HG03520 (cell line): Measurements from ENCODE around the gene DLK1.

Experiments used
- ATAC-seq: cut with Tn5 transposase; IDR thresholded peaks from one replicate; pipeline ENCODE4 v1.9.1; 2021; ENCODE audit warnings: mild to moderate bottlenecking, moderate library complexity; ENCODE audit not compliant: unreplicated experiment

DLK1 gene

GRCh38 chr14:100732766-100733100 is 6.0 kb downstream of the DLK1 start:
- ATAC-seq = no peak

DNA sequence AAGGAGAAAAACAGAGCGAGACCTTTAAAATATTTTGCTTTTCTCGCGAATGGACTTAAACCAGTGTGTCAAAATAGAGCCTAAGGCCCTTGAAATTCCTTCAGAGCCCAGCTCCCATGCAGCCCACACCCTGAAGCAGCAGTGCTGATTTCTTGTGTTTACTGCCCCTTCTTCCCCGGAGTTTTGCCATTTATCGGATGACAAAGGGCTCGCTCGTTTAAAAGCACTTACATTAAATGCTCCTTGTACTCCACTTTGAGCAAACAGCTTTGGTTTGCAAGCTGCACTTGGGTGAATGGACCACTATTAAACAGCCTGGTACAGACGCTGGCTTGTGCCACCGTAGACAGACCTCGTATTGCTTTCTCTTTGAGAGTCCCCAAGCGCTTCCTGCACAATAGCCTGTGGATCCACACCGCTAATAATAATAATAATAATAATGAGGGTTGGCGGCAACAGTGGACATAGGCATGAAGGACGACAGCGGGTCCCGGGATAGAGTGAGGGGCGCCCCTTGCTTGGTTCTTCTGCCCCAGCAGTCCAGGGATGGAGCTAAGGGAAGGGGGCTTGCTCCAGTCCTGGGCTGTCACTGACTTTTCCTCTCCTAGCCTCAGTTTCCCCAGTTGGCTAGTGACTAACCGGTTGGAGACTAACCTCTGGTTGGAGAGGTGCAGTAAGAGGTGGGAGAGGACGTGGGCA is 6.6 kb downstream of the DLK1 start:
- ATAC-seq = no peak

GRCh38 chr14:100734031-100734990 is 7.6 kb downstream of the DLK1 start:
- no peak for ATAC-seq

GRCh38 chr14:100735271-100735670 is 8.6 kb downstream of the DLK1 start:
- no peak for ATAC-seq

- no peak for ATAC-seq
Observed at GRCh38 chr14:100736269-100737180, 9.8 kb downstream of the DLK1 start.

- no peak for ATAC-seq
Observed at GRCh38 chr14:100737526-100737925, 10.8 kb downstream of the DLK1 start.

GRCh38 chr14:100738269-100738691 is 11.6 kb downstream of the DLK1 start:
- no peak for ATAC-seq

DNA sequence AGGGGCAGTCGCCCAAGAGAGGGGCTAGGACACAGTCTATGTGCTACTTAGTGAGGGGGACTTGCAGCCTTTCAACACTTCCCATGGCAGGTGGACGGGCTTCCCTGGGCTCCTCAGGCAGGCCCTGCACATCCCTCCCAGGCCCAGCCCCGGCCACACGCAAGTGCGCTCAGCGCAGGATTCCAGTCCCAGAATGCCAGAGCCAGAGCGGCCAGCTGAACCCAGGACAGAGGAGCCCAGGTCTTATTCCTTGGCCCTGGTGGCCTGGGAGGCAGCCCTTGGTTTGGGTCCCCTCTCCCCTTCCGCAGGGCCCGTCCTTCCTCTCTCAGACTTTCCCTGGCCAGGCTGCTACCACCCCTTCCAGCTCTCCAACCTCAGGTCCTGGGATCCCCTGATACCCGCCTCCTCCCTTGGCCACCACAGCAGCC is 12.0 kb downstream of the DLK1 start:
- ATAC-seq = no peak

DNA sequence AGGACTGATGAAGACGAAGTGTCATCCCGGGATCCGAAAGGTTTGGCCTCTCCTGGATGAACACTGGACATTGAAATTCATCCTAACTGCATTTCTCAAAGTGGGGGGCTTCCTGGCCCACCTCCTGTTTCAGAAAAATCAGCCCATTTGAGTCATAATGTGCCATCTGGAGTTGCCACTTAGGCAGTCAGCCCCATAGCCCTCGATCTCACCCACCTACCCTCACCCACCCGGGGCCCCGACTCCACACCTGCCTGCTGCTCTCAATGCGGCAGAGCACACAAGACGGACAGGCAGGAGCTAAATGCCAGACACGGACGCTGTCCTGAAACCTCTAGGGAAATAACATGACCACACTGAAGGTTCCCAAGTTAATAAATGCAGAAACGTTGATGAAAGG is 12.6 kb downstream of the DLK1 start:
- ATAC-seq = no peak

- no peak for ATAC-seq
Observed at GRCh38 chr14:100740196-100740825, 13.6 kb downstream of the DLK1 start.

GRCh38 chr14:100740929-100741328 is 14.2 kb downstream of the DLK1 start:
- ATAC-seq = no peak

DNA sequence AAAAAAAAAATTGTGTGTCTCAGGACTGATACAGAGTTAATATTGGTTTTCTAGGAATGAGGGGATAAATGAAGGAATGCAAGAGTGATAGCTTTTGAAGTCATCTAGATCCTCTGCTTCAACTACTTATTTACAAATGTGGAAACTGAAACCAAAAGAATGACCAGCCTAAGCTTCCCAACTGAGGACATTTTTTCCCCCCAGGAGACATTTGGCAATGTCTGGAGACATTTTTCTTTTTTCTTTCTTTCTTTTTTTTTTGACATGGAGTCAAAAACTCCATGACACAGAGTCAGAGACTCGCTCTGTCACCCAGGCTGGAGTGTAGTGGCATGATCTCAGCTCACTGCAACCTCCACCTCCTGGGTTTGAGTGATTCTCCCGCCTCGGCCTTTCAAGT is 15.3 kb downstream of the DLK1 start:
- no peak for ATAC-seq

- no peak for ATAC-seq
Observed at GRCh38 chr14:100746326-100746725, 19.6 kb downstream of the DLK1 start.

- no peak for ATAC-seq
Observed at GRCh38 chr14:100747021-100747586, 20.4 kb downstream of the DLK1 start.

DNA sequence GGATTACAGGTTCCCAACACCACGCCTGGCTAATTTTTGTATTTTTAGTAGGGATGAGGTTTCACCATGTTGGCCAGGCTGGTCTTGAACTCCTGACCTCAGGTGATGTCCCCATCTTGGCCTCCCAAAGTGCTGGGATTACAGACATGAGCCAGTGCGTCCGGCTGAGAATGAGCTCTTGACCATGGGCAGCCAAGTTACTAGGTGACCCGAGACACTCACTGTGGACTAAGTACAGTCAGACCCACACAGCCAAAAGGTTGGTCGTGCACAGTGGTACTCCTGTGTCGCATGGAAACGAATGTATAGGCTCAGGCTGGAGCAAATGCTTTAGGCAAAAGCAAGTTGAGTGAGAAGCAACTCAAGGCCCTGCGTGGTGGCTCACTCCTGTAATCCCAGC is 21.0 kb downstream of the DLK1 start:
- ATAC-seq = no peak

DNA sequence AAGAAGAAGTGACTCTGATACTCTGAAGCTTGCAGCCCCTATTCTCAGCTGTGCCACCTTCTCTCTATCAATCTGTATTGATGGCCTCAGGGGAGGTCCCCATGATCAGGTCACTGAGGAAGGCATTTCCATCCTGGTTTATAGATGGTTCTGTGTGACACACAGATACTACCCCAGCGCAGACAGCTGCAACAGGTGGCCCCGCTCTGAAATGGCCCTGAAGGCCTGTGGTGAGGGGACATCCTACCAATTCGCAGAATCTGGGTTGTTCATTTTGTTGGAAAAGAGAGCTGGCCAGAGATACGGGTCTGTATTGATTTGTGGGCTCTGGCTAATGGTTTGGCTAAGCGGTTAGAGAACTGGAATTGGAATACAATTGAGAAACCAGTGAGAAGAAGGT is 21.7 kb downstream of the DLK1 start:
- ATAC-seq = no peak

- ATAC-seq = no peak
Observed at GRCh38 chr14:100748944-100749343, 22.3 kb downstream of the DLK1 start.

DNA sequence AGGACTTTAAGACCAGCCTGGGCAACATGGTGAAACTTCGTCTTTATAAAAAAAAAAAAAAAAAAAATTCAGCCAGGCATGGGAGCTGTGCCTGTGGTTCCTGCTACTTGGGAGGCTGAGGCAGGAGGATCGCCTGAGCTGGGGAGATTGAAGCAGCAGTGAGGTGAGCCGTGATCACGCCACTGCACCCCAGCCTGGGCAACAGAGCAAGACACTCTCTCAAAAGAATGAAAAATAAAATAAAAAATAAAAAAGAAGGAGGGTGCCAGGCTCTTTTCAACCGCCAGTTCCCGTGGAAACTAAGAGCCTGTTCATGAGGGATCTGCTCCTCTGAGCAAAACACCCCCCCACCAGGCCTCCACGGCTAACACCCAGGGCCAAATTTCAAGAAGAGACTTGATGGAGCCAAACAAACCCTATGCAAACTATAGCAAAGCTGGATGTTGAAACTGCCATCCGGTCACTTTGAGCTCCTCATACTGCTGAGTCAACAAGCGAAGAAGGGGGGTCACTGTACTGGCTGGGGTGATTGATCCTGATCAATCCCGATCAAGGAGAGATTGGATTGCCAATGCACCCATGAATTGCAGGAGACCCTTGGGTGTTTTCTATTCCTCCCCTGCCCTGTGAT is 23.4 kb downstream of the DLK1 start:
- no peak for ATAC-seq

DNA sequence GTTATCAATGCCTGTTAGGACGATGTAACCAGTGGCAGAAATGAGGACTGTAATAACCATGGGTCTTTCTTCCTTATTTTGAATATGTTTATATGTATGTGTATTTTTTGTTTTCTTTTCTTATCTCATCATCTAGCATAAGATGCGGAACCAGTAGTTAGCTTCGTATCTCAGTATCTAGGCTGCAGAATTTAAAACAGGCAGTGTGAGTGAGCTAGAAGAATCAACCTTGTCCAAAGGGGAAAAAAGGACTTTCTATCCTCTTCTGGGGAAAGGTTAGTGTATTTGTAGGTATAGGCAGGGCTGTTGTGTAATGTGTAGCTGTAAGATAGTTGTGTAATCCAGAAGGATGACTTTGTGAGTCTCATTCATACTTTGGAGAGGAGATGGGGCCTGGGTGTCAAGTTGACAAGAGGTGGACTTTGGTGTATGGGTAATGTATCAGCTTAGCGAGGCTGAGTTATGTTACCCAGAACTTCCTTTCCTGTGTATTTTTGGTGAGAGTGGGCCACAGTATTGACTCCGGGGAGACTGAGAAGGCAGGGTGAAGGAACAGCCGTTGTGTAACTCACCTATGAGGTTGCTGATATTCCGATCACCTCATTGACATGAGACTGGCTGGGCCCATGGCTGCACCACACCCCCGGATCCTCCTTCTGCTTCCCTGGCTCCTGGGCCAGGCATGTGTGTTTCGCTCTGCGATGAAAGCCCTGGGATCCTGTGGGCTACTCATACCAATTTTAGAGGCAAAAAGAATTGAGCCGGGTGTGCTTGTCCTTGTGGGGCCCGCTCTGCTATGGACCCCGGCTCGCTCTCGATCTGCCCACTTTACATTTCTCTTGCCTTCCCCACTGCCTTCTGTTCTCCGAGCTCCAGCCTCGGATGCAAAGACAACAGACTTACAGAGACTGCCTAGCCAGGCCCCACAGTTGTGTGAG is 24.3 kb downstream of the DLK1 start:
- ATAC-seq = no peak
